ENCODE results near the gene KCNT1. TPM values are rescaled to one million over a fixed set of nuclear protein-coding genes. Genes with fewer than 3 reads are reported as not detected.
A peak's percentile ranks its signal among the peaks of the same experiment; 100 is the strongest.

Gene KCNT1
- polyA plus RNA-seq, 2 of the 4 experiments (the other 2 are of a cell fraction), result not detected

DNA sequence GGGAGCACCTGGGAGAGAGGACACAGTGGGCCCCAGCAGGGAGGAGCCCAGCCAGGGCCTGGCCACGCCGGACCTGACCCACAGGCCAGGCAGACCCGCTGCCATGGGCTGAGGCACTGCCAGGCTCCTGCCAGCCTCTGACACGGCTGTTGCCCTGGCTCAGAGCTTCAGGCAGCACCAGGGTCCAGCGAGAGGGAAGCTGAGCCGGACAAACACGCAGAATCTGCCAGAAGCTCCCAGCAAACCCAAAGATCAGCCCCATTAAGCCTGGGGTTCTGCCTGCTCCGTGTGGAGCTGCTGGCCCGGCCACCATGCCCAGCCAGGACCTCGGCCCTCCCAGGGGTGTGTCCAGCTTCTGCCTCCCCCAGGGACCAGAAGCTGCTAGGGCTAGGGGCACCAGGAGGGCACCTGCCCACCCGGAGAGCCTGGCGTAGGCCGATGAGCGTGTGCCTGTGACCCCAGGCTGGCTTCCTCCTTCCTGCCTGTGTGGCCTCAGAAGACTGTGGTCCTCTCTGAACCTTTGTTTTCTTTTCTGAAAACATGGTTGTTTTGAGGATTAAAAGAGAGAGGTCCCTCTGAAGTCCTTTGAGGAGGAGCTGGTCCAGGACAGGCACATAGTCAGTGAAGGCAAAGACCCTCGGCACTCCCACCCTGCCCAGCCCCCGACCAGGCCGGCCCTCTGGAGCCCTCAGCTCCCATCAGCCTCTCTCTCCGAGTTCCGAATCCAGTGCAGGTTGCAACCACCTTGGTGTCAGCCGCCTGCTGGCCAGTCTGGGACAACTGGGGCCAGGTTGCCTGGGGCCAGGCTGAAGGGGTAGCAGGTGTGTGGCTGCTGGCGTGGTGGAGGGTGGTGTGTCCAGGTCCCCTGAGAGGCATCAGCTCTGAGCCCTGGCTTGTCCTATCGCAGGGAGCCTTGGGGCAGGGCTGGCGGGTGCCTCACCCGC is 39.6 kb downstream of the KCNT1 start:
- WGBS (ENCODE audit: missing lambda C conversion rate), result 49% methylated on average over 9 of the region's 24 CpGs
- no peaks in the 10 kb centered on the region; the same call in 2 of the 3 replicates for H3K4me1 ChIP-seq
- FAIRE-seq (no peak), ATAC-seq (peak in 1 of 2 experiments; percentile 24; a peak in 3 of 6 replicates), DNase-seq (ENCODE audit: low read depth in 1 of 2, low spot score in 1 of 2) (no peak)
- no peak overlapping the region for H3K4me2 ChIP-seq
- no peaks in the 10 kb centered on the region for H3K9me3 ChIP-seq
- no peak overlapping the region for H3K4me3 ChIP-seq
- TF ChIP-seq REST (IDR thresholded peaks at IDR 0.05), result no peak
- TF ChIP-seq RAD21 (conservative IDR thresholded peaks at IDR 0.05 in 1 of 2, IDR thresholded peaks at IDR 0.05 in 1 of 2), result no peak
- TF ChIP-seq, protein P1, sequence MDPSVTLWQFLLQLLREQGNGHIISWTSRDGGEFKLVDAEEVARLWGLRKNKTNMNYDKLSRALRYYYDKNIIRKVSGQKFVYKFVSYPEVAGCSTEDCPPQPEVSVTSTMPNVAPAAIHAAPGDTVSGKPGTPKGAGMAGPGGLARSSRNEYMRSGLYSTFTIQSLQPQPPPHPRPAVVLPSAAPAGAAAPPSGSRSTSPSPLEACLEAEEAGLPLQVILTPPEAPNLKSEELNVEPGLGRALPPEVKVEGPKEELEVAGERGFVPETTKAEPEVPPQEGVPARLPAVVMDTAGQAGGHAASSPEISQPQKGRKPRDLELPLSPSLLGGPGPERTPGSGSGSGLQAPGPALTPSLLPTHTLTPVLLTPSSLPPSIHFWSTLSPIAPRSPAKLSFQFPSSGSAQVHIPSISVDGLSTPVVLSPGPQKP (IDR thresholded peaks at IDR 0.05; ENCODE audit: low read depth, low read length), result no peak
- no peak for TF ChIP-seq HES2 (IDR thresholded peaks at IDR 0.05)
- no peak for TF ChIP-seq KDM1A (IDR thresholded peaks at IDR 0.05; ENCODE audit: low read depth)
- TF ChIP-seq ZSCAN20 (CRISPR knock-in tag; IDR thresholded peaks at IDR 0.05), result no peak
- TF ChIP-seq PHF8 (IDR thresholded peaks at IDR 0.05; ENCODE audit: borderline replicate concordance, low read depth), result no peak
- TF ChIP-seq MAZ (IDR thresholded peaks at IDR 0.05; ENCODE audit: borderline replicate concordance, low read depth, low read length), result no peak
- TF ChIP-seq, protein P2, sequence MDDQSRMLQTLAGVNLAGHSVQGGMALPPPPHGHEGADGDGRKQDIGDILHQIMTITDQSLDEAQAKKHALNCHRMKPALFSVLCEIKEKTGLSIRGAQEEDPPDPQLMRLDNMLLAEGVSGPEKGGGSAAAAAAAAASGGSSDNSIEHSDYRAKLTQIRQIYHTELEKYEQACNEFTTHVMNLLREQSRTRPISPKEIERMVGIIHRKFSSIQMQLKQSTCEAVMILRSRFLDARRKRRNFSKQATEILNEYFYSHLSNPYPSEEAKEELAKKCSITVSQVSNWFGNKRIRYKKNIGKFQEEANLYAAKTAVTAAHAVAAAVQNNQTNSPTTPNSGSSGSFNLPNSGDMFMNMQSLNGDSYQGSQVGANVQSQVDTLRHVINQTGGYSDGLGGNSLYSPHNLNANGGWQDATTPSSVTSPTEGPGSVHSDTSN (IDR thresholded peaks at IDR 0.05), result no peak
- TF ChIP-seq, protein P3, sequence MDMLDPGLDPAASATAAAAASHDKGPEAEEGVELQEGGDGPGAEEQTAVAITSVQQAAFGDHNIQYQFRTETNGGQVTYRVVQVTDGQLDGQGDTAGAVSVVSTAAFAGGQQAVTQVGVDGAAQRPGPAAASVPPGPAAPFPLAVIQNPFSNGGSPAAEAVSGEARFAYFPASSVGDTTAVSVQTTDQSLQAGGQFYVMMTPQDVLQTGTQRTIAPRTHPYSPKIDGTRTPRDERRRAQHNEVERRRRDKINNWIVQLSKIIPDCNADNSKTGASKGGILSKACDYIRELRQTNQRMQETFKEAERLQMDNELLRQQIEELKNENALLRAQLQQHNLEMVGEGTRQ (IDR thresholded peaks at IDR 0.05), result no peak
- TF ChIP-seq, protein P4, sequence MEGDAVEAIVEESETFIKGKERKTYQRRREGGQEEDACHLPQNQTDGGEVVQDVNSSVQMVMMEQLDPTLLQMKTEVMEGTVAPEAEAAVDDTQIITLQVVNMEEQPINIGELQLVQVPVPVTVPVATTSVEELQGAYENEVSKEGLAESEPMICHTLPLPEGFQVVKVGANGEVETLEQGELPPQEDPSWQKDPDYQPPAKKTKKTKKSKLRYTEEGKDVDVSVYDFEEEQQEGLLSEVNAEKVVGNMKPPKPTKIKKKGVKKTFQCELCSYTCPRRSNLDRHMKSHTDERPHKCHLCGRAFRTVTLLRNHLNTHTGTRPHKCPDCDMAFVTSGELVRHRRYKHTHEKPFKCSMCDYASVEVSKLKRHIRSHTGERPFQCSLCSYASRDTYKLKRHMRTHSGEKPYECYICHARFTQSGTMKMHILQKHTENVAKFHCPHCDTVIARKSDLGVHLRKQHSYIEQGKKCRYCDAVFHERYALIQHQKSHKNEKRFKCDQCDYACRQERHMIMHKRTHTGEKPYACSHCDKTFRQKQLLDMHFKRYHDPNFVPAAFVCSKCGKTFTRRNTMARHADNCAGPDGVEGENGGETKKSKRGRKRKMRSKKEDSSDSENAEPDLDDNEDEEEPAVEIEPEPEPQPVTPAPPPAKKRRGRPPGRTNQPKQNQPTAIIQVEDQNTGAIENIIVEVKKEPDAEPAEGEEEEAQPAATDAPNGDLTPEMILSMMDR (IDR thresholded peaks at IDR 0.05), result no peak
- no peak for TF ChIP-seq HOXB13 (CRISPR knock-in tag; IDR thresholded peaks at IDR 0.05; ENCODE audit: low read depth)
- TF ChIP-seq MAFK (IDR thresholded peaks at IDR 0.05; ENCODE audit: partially characterized antibody), result no peak
- TF ChIP-seq, protein P5, sequence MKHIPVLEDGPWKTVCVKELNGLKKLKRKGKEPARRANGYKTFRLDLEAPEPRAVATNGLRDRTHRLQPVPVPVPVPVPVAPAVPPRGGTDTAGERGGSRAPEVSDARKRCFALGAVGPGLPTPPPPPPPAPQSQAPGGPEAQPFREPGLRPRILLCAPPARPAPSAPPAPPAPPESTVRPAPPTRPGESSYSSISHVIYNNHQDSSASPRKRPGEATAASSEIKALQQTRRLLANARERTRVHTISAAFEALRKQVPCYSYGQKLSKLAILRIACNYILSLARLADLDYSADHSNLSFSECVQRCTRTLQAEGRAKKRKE (CRISPR knock-in tag; IDR thresholded peaks at IDR 0.05; ENCODE audit: low read depth), result no peak
- TF ChIP-seq ESRRA (IDR thresholded peaks at IDR 0.05; ENCODE audit: borderline replicate concordance, low read length), result no peak
- TF ChIP-seq TFCP2L1 (CRISPR knock-in tag; IDR thresholded peaks at IDR 0.05), result no peak
- TF ChIP-seq TP53 (CRISPR knock-in tag; IDR thresholded peaks at IDR 0.05), result no peak
- no peak for TF ChIP-seq RFX5 (IDR thresholded peaks at IDR 0.05)
- no peak for TF ChIP-seq NPAS2 (CRISPR knock-in tag; IDR thresholded peaks at IDR 0.05; ENCODE audit: borderline replicate concordance)
- ChIA-PET POLR2A (no interaction called here), CTCF (interaction anchor here (0.6 to 1.0 kb wide), 4 partner anchors 28 to 214 kb away, joined by 3 to 4 read pairs (median 3); partner anchors contain the start of gene KCNT1)
- no peak overlapping the region for H3K27ac ChIP-seq
